ENCODE measurements around the gene NOL12.

DNA sequence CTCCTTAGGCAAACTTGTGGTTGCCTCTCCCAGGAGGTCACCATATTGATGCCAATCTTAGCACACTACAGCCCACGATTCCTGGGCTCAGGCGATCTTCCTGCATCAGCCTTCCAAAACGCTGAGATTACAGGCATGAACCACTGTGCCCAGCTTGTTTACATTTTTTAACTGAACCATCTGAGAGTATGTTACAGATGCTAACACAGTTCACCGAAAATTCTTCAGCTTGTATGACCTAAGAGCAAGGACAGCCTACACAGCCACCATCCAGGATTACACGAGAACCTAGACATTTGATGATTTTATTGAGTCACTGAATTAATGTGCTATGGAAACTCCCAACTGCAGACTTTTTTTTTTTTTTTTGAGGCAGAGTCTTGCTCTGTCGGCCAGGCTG lies 16.6 kb upstream of the NOL12 start:
- TF ChIP-seq, protein P1, sequence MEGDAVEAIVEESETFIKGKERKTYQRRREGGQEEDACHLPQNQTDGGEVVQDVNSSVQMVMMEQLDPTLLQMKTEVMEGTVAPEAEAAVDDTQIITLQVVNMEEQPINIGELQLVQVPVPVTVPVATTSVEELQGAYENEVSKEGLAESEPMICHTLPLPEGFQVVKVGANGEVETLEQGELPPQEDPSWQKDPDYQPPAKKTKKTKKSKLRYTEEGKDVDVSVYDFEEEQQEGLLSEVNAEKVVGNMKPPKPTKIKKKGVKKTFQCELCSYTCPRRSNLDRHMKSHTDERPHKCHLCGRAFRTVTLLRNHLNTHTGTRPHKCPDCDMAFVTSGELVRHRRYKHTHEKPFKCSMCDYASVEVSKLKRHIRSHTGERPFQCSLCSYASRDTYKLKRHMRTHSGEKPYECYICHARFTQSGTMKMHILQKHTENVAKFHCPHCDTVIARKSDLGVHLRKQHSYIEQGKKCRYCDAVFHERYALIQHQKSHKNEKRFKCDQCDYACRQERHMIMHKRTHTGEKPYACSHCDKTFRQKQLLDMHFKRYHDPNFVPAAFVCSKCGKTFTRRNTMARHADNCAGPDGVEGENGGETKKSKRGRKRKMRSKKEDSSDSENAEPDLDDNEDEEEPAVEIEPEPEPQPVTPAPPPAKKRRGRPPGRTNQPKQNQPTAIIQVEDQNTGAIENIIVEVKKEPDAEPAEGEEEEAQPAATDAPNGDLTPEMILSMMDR (IDR thresholded peaks at IDR 0.05; ENCODE audit: low read depth, low read length, missing input control), result no peak
- TF ChIP-seq ZBTB33 (IDR thresholded peaks at IDR 0.05) (no peak), TAF1 (conservative IDR thresholded peaks at IDR 0.05) (no peak), GABPA (IDR thresholded peaks at IDR 0.05 in 1 of 2, conservative IDR thresholded peaks at IDR 0.05 in 1 of 2) (no peak), JUND (IDR thresholded peaks at IDR 0.05) (no peak)
- TF ChIP-seq, protein P2, sequence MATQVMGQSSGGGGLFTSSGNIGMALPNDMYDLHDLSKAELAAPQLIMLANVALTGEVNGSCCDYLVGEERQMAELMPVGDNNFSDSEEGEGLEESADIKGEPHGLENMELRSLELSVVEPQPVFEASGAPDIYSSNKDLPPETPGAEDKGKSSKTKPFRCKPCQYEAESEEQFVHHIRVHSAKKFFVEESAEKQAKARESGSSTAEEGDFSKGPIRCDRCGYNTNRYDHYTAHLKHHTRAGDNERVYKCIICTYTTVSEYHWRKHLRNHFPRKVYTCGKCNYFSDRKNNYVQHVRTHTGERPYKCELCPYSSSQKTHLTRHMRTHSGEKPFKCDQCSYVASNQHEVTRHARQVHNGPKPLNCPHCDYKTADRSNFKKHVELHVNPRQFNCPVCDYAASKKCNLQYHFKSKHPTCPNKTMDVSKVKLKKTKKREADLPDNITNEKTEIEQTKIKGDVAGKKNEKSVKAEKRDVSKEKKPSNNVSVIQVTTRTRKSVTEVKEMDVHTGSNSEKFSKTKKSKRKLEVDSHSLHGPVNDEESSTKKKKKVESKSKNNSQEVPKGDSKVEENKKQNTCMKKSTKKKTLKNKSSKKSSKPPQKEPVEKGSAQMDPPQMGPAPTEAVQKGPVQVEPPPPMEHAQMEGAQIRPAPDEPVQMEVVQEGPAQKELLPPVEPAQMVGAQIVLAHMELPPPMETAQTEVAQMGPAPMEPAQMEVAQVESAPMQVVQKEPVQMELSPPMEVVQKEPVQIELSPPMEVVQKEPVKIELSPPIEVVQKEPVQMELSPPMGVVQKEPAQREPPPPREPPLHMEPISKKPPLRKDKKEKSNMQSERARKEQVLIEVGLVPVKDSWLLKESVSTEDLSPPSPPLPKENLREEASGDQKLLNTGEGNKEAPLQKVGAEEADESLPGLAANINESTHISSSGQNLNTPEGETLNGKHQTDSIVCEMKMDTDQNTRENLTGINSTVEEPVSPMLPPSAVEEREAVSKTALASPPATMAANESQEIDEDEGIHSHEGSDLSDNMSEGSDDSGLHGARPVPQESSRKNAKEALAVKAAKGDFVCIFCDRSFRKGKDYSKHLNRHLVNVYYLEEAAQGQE (IDR thresholded peaks at IDR 0.05), result no peak

Data from liver (tissue), 3 donors.